Fibroblast of lung (primary cell): ENCODE measurements around the gene FHL1.

Experiments
- CTCF ChIP-seq, 2 donors: IDR thresholded peaks in 1 of 2; conservative IDR thresholded peaks in 1 of 2; 1 replicate in 1 of 2; 2 replicates in 1 of 2; pipeline ENCODE4 v1.5.1; 2011 to 2012; ENCODE audit warnings: low read length in 2 of 2, control low read depth in 1 of 2, inconsistent platforms in 1 of 2, low read depth in 1 of 2, mild to moderate bottlenecking in 1 of 2
- EZH2 ChIP-seq: IDR thresholded peaks from 2 replicates; pipeline ENCODE4 v1.5.1; 2012; ENCODE audit warnings: low read length, control low read depth, mild to moderate bottlenecking; ENCODE audit errors: missing control alignments

GRCh38 chrX:136185401-136186022 is 38.2 kb downstream of the FHL1 start:
- TF ChIP-seq CTCF (conservative IDR thresholded peaks at IDR 0.05 in 1 of 2, IDR thresholded peaks at IDR 0.05 in 1 of 2; ENCODE audit: low read depth in 1 of 2, low read length in 2 of 2) (no peak), EZH2 (no peak)
